HG03521 (cell line): ENCODE measurements around the gene ARHGEF5.
A peak's percentile ranks its signal among the peaks of the same experiment; 100 is the strongest.

Experiments used
- ATAC-seq: cut with Tn5 transposase; IDR thresholded peaks from one replicate; pipeline ENCODE4 v1.9.1; 2021; ENCODE audit warnings: mild to moderate bottlenecking, moderate library complexity; ENCODE audit not compliant: unreplicated experiment

ARHGEF5 gene

GRCh38 chr7:144379776-144380384 is 24.7 kb downstream of the ARHGEF5 start:
- ATAC-seq = no peak

- ATAC-seq = peak; percentile 89
Observed at GRCh38 chr7:144384071-144384470, 28.9 kb downstream of the ARHGEF5 start.

- ATAC-seq = no peak
Observed at GRCh38 chr7:144384555-144385245, 29.5 kb downstream of the ARHGEF5 start.

GRCh38 chr7:144386741-144387140 is 31.5 kb downstream of the ARHGEF5 start:
- no peak for ATAC-seq

- no peak for ATAC-seq
Observed at GRCh38 chr7:144388950-144389349, 33.7 kb downstream of the ARHGEF5 start.

- no peak for ATAC-seq
Observed at GRCh38 chr7:144390481-144390880, 35.3 kb downstream of the ARHGEF5 start.

GRCh38 chr7:144391014-144391413 is 35.8 kb downstream of the ARHGEF5 start:
- no peak for ATAC-seq

GRCh38 chr7:144391823-144392255 is 36.6 kb downstream of the ARHGEF5 start:
- no peak for ATAC-seq

- no peak for ATAC-seq
Observed at GRCh38 chr7:144397086-144397485, 41.9 kb downstream of the ARHGEF5 start.

- ATAC-seq = no peak
Observed at GRCh38 chr7:144398291-144398690, 43.1 kb downstream of the ARHGEF5 start.

- no peak for ATAC-seq
Observed at GRCh38 chr7:144398911-144399310, 43.7 kb downstream of the ARHGEF5 start.

GRCh38 chr7:144399946-144400345 is 44.7 kb downstream of the ARHGEF5 start:
- ATAC-seq = no peak

- ATAC-seq = no peak
Observed at GRCh38 chr7:144401490-144401889, 46.3 kb downstream of the ARHGEF5 start.

GRCh38 chr7:144403102-144403501 is 47.9 kb downstream of the ARHGEF5 start:
- no peak for ATAC-seq

- ATAC-seq = no peak
Observed at GRCh38 chr7:144403649-144404061, 48.5 kb downstream of the ARHGEF5 start, which contains the start of gene NOBOX. Gene NOBOX (minus strand): TSS chr7:144403693.

- no peak for ATAC-seq
Observed at GRCh38 chr7:144404946-144405345, 49.7 kb downstream of the ARHGEF5 start.

- no peak for ATAC-seq
Observed at GRCh38 chr7:144407266-144407931, 52.2 kb downstream of the ARHGEF5 start.

- no peak for ATAC-seq
Observed at GRCh38 chr7:144408121-144408520, 52.9 kb downstream of the ARHGEF5 start.

- no peak for ATAC-seq
Observed at GRCh38 chr7:144410441-144410840, 55.2 kb downstream of the ARHGEF5 start.

- ATAC-seq = no peak
Observed at GRCh38 chr7:144414815-144415214, 59.6 kb downstream of the ARHGEF5 start.

- ATAC-seq = no peak
Observed at GRCh38 chr7:144415858-144416257, 60.7 kb downstream of the ARHGEF5 start.

- no peak for ATAC-seq
Observed at GRCh38 chr7:144416341-144416740, 61.1 kb downstream of the ARHGEF5 start.
